ENCODE data around the gene DNAJB8.

Gene DNAJB8

DNA sequence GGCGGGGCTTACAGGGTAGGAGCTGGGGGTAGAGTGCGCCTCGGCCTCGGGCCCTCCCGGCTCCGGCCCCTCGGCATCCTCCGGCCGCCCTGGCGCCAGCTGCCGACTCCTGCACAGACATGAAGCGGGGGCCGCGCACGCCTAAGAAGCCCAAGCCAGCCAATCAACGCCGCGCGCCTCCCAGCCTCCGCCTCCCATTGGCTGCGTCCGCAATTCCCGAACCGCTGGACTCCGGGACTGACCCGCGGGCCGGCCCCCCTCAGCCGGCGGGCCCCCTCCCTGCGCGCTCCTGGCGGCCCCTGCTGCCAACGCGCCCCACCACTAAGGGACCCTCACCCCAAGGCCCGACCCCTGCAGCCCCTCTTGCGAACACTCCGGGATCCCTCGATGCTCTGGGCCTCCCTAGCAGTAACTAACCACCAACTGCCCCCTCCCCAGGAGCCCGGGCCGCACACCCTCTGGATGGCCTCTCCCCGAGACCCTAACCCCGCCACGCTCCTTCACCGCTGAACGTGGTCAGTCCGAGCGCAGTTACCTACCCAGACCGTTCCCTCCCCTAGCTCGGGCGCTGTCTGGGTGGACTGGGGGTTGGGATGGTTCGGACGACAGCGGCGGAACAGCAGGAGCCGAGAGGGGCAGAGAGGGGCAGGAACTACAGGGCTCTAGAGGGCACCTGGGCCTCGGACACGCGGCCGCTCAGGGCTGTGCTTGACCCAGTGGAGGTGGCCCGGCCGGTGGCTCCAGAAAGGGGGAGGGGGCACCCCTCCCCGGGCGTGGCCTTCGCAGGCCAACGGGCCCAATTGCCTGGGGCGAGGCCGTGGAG is 21.3 kb upstream of the DNAJB8 start:
- TF ChIP-seq, protein P1, sequence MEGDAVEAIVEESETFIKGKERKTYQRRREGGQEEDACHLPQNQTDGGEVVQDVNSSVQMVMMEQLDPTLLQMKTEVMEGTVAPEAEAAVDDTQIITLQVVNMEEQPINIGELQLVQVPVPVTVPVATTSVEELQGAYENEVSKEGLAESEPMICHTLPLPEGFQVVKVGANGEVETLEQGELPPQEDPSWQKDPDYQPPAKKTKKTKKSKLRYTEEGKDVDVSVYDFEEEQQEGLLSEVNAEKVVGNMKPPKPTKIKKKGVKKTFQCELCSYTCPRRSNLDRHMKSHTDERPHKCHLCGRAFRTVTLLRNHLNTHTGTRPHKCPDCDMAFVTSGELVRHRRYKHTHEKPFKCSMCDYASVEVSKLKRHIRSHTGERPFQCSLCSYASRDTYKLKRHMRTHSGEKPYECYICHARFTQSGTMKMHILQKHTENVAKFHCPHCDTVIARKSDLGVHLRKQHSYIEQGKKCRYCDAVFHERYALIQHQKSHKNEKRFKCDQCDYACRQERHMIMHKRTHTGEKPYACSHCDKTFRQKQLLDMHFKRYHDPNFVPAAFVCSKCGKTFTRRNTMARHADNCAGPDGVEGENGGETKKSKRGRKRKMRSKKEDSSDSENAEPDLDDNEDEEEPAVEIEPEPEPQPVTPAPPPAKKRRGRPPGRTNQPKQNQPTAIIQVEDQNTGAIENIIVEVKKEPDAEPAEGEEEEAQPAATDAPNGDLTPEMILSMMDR (IDR thresholded peaks at IDR 0.05; ENCODE audit: low read depth, low read length), result no peak
- DNase-seq (ENCODE audit: low read depth in 2 of 2), result peak; percentile 92 to 93
- H3K4me3 ChIP-seq (replicated peaks in 1 of 2; ENCODE audit: low read depth in 2 of 2, low read length in 2 of 2), result peak overlapping the region; percentile 71 to 88

DNA sequence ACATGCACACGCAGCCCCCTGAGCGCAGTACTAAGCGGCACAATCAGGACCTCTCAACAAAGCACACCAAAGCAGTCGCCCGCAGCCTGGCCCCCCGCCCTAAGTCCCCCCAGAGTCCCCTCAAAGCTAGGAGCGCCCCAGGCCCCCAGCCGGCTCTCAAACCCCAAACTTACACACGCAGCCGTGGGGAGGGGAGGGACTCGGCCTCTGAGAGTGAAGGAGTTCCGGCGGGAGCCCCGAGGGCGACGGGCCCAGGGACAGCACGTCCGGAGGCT is 20.8 kb upstream of the DNAJB8 start:
- TF ChIP-seq, protein P1 (IDR thresholded peaks at IDR 0.05; ENCODE audit: low read depth, low read length), result no peak
- no peak for DNase-seq (ENCODE audit: low read depth in 2 of 2)
- peak overlapping the region; percentile 71 to 88 for H3K4me3 ChIP-seq (replicated peaks in 1 of 2; ENCODE audit: low read depth in 2 of 2, low read length in 2 of 2)

DNA sequence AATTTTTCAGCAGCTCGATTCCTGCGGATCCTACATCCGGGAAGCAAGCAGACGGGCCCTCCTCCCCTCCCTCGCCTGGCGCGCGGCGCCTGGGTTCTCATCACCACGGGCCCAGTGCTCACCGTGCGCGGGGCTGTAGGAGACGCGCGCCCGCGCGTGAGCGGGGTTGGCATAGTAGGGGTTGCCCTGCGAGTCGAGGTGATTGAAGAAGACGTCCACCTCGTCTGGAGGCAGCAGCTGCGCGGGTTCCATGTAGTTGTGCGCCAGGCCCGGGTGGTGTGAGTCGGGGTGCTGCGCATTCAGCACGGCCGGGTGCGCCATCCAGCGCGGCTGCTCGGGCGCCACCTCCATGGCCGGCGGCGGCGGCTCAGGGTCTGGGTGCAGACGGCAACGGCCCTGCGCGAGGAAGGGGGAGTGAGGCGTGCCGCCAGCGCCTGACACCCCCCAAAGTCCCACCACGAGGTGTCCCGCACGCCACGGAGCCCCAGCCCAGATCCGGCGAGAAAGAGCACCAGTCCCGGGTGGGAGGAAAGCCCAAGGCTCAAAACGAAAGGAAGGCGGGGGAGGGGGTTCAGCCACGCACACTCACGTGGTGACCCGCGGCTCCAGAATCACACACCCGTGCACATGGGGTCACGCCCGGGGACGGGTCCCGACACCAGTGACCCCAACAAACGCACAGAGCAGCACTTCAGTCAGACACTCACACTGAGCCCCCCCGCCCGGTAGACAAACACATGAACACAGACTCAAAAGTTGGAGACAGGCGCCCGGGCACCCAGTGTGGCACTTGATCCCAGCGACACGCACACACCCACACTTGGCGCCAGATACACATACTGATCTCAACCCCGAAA is 20.2 kb upstream of the DNAJB8 start:
- H3K4me3 ChIP-seq (replicated peaks in 1 of 2; ENCODE audit: low read depth in 2 of 2, low read length in 2 of 2), result peak overlapping the region; percentile 71 to 88

DNA sequence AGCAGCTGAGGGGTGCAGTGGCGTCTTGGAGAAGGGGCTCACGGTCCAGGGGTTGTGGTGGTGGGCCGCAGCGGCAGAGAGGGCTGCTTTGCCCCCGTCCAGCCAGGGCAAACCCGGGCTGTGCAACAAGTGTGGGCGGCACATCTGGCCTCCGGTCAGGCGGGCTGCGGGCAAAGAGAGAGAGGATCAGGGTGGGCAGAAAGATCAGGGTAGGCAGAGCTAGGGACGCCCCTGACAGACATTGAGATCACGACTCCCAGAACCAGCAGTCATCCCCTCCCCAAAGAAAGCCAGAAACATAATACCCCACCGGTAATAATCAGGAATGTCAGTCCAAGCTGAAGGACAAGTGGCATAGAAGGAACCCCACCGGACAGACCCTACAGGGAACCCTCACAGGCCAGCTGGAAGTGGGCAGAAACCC is 19.5 kb upstream of the DNAJB8 start:
- H3K4me3 ChIP-seq (replicated peaks in 1 of 2; ENCODE audit: low read depth in 2 of 2, low read length in 2 of 2), result peak overlapping the region; percentile 71 to 88
- no peak for DNase-seq (ENCODE audit: low read depth in 2 of 2)
- TF ChIP-seq, protein P1 (IDR thresholded peaks at IDR 0.05; ENCODE audit: low read depth, low read length), result no peak

More for the DNA sequence above, 20.2 kb upstream of the DNAJB8 start:
- TF ChIP-seq, protein P1 (IDR thresholded peaks at IDR 0.05; ENCODE audit: low read depth, low read length), result no peak
- DNase-seq (ENCODE audit: low read depth in 2 of 2), result peak in 1 of 2 donors; percentile 60

DNA sequence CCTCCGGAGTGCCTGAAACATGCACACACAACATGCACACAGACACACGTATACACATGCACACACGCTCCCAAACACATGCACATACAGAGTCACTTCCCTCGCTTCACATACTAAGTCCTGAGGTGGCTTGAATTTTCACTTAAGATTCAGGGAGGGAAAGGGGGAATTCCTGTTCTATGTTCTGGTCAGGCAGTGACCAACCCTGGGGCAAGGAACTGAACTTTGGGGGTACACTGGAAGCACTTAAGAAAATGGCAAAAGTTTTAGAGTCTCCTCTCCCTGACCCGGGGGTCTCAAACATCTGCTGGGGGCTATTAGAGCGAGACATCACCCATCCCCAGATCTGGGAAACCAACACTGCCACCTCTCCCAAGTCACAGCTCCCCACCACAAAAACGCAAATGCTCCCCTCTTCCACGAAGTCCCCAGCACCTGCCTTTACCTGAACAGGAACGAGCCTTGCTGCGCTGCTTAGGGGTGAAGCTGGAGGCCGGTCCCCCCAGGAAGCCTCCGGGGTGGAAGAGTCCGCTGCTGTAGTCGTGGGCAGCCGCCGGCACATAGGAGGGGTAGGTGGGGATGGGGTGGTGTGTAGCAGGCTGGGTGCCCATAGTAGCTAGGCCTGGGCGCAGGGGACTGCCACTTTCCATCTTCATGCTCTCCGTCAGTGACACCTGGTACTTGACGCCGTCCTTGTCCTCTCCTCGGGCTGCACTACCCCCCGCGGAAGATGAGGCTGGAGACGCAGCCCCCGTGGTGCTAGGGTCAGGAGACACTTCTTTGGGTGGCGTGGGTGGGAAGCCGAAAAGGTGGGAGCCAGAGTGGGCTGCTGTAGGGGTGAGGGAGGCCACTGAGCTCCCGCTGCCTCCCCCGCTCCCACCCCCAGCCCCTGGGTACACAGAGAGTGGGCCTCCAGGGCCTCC is 18.9 kb upstream of the DNAJB8 start:
- no peak for DNase-seq (ENCODE audit: low read depth in 2 of 2)
- H3K4me3 ChIP-seq (replicated peaks in 1 of 2; ENCODE audit: low read depth in 2 of 2, low read length in 2 of 2), result peak overlapping the region; percentile 71 to 88
- TF ChIP-seq, protein P1 (IDR thresholded peaks at IDR 0.05; ENCODE audit: low read depth, low read length), result no peak
